Activated naive CD4-positive, alpha-beta T cell treated with anti-CD3 and anti-CD28 coated beads, Interleukin-2, amount 50 U/mL, for 72 hours (primary cell): ENCODE measurements around the gene ACP1. TPM values are rescaled to one million over a fixed set of nuclear protein-coding genes. Genes with fewer than 3 reads are reported as not detected.

Experiments used
- ATAC-seq, 2 donors: fragments of 150-1000 bp; cut with Tn5 transposase; 2 replicates each; pipeline ENCODE4 v1.10.0; 2021; ENCODE audit warnings: mild to moderate bottlenecking in 2 of 2, moderate library complexity in 2 of 2
- DNase-seq, 2 donors: peaks; one replicate each; pipeline ENCODE4 v3.0.0; 2021 to 2022; ENCODE audit warnings: low spot score in 2 of 2
- H3K27ac Mint-ChIP-seq, 2 donors: one replicate each; pipeline ENCODE4 v1.8.0; 2022; ENCODE audit warnings: mild to moderate bottlenecking in 2 of 2, mixed read lengths in 2 of 2
- H3K36me3 Mint-ChIP-seq, 2 donors: one replicate each; pipeline ENCODE4 v1.8.0; 2022; ENCODE audit warnings: mixed read lengths in 2 of 2
- H3K9me3 Mint-ChIP-seq, 2 donors: one replicate each; pipeline ENCODE4 v1.8.0; 2022; ENCODE audit warnings: mixed read lengths in 2 of 2
- total RNA-seq, 2 donors: library from RNA; stranded (reverse); gene quantifications; one replicate each; pipeline ENCODE4 v1.2.3, GENCODE V29; 2022

The ACP1 gene
- total RNA-seq, 2 donors from 2014 or later = 129 to 130 TPM

GRCh38 chr2:248724-249123, 16.0 kb upstream of the ACP1 start:
- Mint-ChIP-seq H3K36me3 (peaks cover 0 to 1% of the 10 kb centered on the region in 2 donors), H3K9me3 (no peaks in the 10 kb centered on the region), H3K27ac (no peak overlapping the region)
- no peak for DNase-seq
- ATAC-seq = no peak

GRCh38 chr2:249538-250042, 15.2 kb upstream of the ACP1 start:
- no peak overlapping the region for H3K27ac Mint-ChIP-seq
- no peaks in the 10 kb centered on the region for H3K9me3 Mint-ChIP-seq
- DNase-seq (no peak), ATAC-seq (no peak)
- H3K36me3 Mint-ChIP-seq = no peaks in the 10 kb centered on the region

GRCh38 chr2:252001-252602, 12.6 kb upstream of the ACP1 start:
- H3K36me3 Mint-ChIP-seq = no peaks in the 10 kb centered on the region
- no peak for DNase-seq
- ATAC-seq = no peak
- no peak overlapping the region for H3K27ac Mint-ChIP-seq
- H3K9me3 Mint-ChIP-seq = no peaks in the 10 kb centered on the region

GRCh38 chr2:253202-253638, 11.5 kb upstream of the ACP1 start:
- Mint-ChIP-seq H3K36me3 (peaks cover 3 to 7% of the 10 kb centered on the region in 2 donors), H3K9me3 (peaks cover 6 to 7% of the 10 kb centered on the region in 2 donors), H3K27ac (no peak overlapping the region)
- ATAC-seq = no peak
- no peak for DNase-seq

GRCh38 chr2:254241-254640, 10.5 kb upstream of the ACP1 start:
- peaks cover 15 to 17% of the 10 kb centered on the region in 2 donors for H3K9me3 Mint-ChIP-seq
- DNase-seq (no peak), ATAC-seq (no peak)
- peaks cover 12 to 17% of the 10 kb centered on the region in 2 donors for H3K36me3 Mint-ChIP-seq
- no peak overlapping the region for H3K27ac Mint-ChIP-seq

GRCh38 chr2:255195-255594, 9.6 kb upstream of the ACP1 start:
- ATAC-seq = no peak
- H3K27ac Mint-ChIP-seq = no peak overlapping the region
- DNase-seq = no peak
- peaks cover 12 to 27% of the 10 kb centered on the region in 2 donors for H3K36me3 Mint-ChIP-seq
- H3K9me3 Mint-ChIP-seq = peaks cover 15 to 17% of the 10 kb centered on the region in 2 donors

- Mint-ChIP-seq H3K9me3 (peaks cover 15 to 17% of the 10 kb centered on the region in 2 donors), H3K27ac (no peak overlapping the region), H3K36me3 (peaks cover 12 to 29% of the 10 kb centered on the region in 2 donors)
- DNase-seq (no peak), ATAC-seq (no peak)
Observed at GRCh38 chr2:256094-256493, 8.7 kb upstream of the ACP1 start.

- no peak for ATAC-seq
- H3K27ac Mint-ChIP-seq = no peak overlapping the region
- peaks cover 15 to 17% of the 10 kb centered on the region in 2 donors for H3K9me3 Mint-ChIP-seq
- H3K36me3 Mint-ChIP-seq = peaks cover 12 to 29% of the 10 kb centered on the region in 2 donors
- DNase-seq = no peak
Observed at GRCh38 chr2:257429-257828, 7.3 kb upstream of the ACP1 start.

- no peak overlapping the region for H3K27ac Mint-ChIP-seq
- DNase-seq = no peak
- H3K9me3 Mint-ChIP-seq = peaks cover 15 to 17% of the 10 kb centered on the region in 2 donors
- ATAC-seq = no peak
- H3K36me3 Mint-ChIP-seq = peaks cover 12 to 29% of the 10 kb centered on the region in 2 donors
Observed at GRCh38 chr2:257842-258241, 6.9 kb upstream of the ACP1 start.

GRCh38 chr2:258933-259332, 5.8 kb upstream of the ACP1 start:
- no peak overlapping the region for H3K27ac Mint-ChIP-seq
- DNase-seq = no peak
- H3K9me3 Mint-ChIP-seq = peaks cover 15 to 17% of the 10 kb centered on the region in 2 donors
- no peak for ATAC-seq
- H3K36me3 Mint-ChIP-seq = peaks cover 12 to 29% of the 10 kb centered on the region in 2 donors

- DNase-seq = no peak
- Mint-ChIP-seq H3K27ac (no peak overlapping the region), H3K36me3 (peaks cover 12 to 29% of the 10 kb centered on the region in 2 donors), H3K9me3 (peaks cover 15 to 17% of the 10 kb centered on the region in 2 donors)
- no peak for ATAC-seq
Observed at GRCh38 chr2:259789-260331, 4.9 kb upstream of the ACP1 start.

GRCh38 chr2:260507-261161, 4.1 kb upstream of the ACP1 start:
- peaks cover 15 to 17% of the 10 kb centered on the region in 2 donors for H3K9me3 Mint-ChIP-seq
- no peak overlapping the region for H3K27ac Mint-ChIP-seq
- DNase-seq = no peak
- no peak for ATAC-seq
- H3K36me3 Mint-ChIP-seq = peaks cover 12 to 29% of the 10 kb centered on the region in 2 donors

GRCh38 chr2:262117-262516, 2.6 kb upstream of the ACP1 start:
- H3K27ac Mint-ChIP-seq = peak overlapping the region in 1 of 2 donors; percentile 5
- peaks cover 15 to 17% of the 10 kb centered on the region in 2 donors for H3K9me3 Mint-ChIP-seq
- ATAC-seq (no peak), DNase-seq (no peak)
- H3K36me3 Mint-ChIP-seq = peaks cover 12 to 36% of the 10 kb centered on the region in 2 donors

GRCh38 chr2:263022-263738, 1.6 kb upstream of the ACP1 start:
- no peak for DNase-seq
- no peak overlapping the region for H3K27ac Mint-ChIP-seq
- peaks cover 10% of the 10 kb centered on the region in 2 donors for H3K9me3 Mint-ChIP-seq
- ATAC-seq = no peak
- peaks cover 10 to 29% of the 10 kb centered on the region in 2 donors for H3K36me3 Mint-ChIP-seq

GRCh38 chr2:263774-264492, 814 bp upstream of the ACP1 start, which contains the start of gene SH3YL1:
Gene SH3YL1, minus strand, starts transcription at chr2:264032. Its CDS starts 48 bp downstream, at chr2:263984.
- H3K9me3 Mint-ChIP-seq = peaks cover 2 to 3% of the 10 kb centered on the region in 2 donors
- peaks cover 2 to 22% of the 10 kb centered on the region in 2 donors for H3K36me3 Mint-ChIP-seq
- DNase-seq (peak; percentile 38 to 65), ATAC-seq (peak; percentile 38 to 39)
- peak within 1 kb of the TSS; percentile 92 to 95 for H3K27ac Mint-ChIP-seq

- DNase-seq (no peak), ATAC-seq (no peak)
- Mint-ChIP-seq H3K36me3 (peaks cover 10 to 19% of the 10 kb centered on the region in 2 donors), H3K9me3 (no peaks in the 10 kb centered on the region), H3K27ac (no peak overlapping the region)
Observed at GRCh38 chr2:268323-268722, 3.6 kb downstream of the ACP1 start.
